IPS DF 6.9 (cell line): ENCODE measurements around the gene IRX3.
"Not testable (repeated sequence)": the region's sequence is repeated elsewhere in the genome, so short reads cannot be mapped to it uniquely, and the experiment has no call there.

Source experiments
- DNase-seq: peaks from one replicate; pipeline ENCODE4 v3.0.0-alpha.2; 2013; ENCODE audit warnings: low read depth, low spot score
- H3K27ac ChIP-seq: one replicate; pipeline ENCODE4 v1.5.1; 2013; ENCODE audit warnings: low read length, control low read depth
- H3K27me3 ChIP-seq: 2 replicates; pipeline ENCODE4 v1.6.1; 2013; ENCODE audit warnings: mild to moderate bottlenecking, low read length; ENCODE audit not compliant: control insufficient read depth, insufficient read depth
- H3K36me3 ChIP-seq: 2 replicates; pipeline ENCODE4 v1.6.1; 2013; ENCODE audit warnings: low read length; ENCODE audit not compliant: control insufficient read depth, insufficient read depth
- H3K4me1 ChIP-seq: 2 replicates; pipeline ENCODE4 v1.6.1; 2013; ENCODE audit warnings: low read length; ENCODE audit not compliant: control insufficient read depth, insufficient read depth
- H3K4me3 ChIP-seq: 2 replicates; pipeline ENCODE4 v1.5.1; 2013; ENCODE audit warnings: mild to moderate bottlenecking, low read length
- H3K9me3 ChIP-seq: 2 replicates; pipeline ENCODE4 v1.6.1; 2013; ENCODE audit warnings: low read length, inconsistent platforms; ENCODE audit not compliant: control insufficient read depth, insufficient read depth
- WGBS: extraction: QIAGEN DNeasy Blood & Tissue Kit; methylation state at CpG from one replicate; pipeline ENCODE4 v1.1.7; 2013; ENCODE audit warnings: mixed read lengths, missing lambda C conversion rate; ENCODE audit not compliant: insufficient read length, insufficient coverage; 5-methylcytosine and 5-hydroxymethylcytosine counted together

The IRX3 gene

DNA sequence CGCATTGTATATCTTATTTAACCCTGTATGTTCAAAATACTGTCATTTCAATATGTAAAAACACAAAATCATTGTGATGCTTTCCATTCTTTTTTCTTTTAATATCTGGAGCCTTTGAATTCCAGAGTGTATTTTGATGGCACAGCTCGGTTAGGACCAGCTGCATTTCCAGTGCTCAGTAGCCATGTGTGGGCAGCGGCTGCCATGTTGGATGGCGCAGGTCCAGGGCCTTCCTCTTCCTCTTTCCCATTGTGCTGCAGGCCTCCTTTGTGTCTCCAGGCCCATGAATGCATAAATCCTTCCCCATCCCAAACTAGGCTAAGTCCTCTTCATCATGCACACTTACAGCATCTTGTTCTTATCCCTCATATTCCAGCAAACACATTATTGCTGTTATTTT, 13.0 kb downstream of the IRX3 start:
- WGBS: no CpG with 5 or more reads among the region's 4 CpGs
- Histone ChIP-seq H3K4me3 (no peak overlapping the region), H3K36me3 (no peaks in the 10 kb centered on the region), H3K4me1 (no peaks in the 10 kb centered on the region), H3K27me3 (no peaks in the 10 kb centered on the region), H3K27ac (no peak overlapping the region), H3K9me3 (no peaks in the 10 kb centered on the region)
- no peak for DNase-seq

- Histone ChIP-seq H3K9me3 (no peaks in the 10 kb centered on the region), H3K27me3 (no peaks in the 10 kb centered on the region), H3K4me1 (no peaks in the 10 kb centered on the region), H3K36me3 (no peaks in the 10 kb centered on the region), H3K4me3 (no peak overlapping the region), H3K27ac (no peak overlapping the region)
- DNase-seq: no peak
- WGBS: no CpG with 5 or more reads among the region's 3 CpGs
Observed at GRCh38 chr16:54270711-54271110, 15.9 kb downstream of the IRX3 start.

DNA sequence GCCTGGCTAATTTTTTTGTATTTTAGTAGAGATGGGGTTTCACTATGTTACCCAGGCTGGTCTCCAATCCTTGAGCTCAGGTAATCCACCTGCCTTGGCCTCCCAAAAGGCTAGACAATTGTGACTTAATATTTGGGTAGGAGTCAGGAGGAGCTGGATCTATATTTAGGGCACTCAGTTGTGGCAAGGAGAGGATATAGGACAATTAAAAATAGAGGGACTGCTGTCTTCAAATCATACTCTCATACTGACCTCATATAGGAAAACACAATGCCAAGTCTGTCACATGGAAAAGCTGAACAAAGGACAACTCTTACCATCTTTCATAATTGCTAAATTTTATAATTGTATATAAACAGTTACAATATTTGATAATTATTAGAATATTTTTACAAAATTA, 17.1 kb downstream of the IRX3 start:
- Histone ChIP-seq H3K4me3 (no peak overlapping the region), H3K4me1 (no peaks in the 10 kb centered on the region), H3K27ac (no peak overlapping the region), H3K9me3 (no peaks in the 10 kb centered on the region), H3K36me3 (no peaks in the 10 kb centered on the region), H3K27me3 (no peaks in the 10 kb centered on the region)
- no peak for DNase-seq

DNA sequence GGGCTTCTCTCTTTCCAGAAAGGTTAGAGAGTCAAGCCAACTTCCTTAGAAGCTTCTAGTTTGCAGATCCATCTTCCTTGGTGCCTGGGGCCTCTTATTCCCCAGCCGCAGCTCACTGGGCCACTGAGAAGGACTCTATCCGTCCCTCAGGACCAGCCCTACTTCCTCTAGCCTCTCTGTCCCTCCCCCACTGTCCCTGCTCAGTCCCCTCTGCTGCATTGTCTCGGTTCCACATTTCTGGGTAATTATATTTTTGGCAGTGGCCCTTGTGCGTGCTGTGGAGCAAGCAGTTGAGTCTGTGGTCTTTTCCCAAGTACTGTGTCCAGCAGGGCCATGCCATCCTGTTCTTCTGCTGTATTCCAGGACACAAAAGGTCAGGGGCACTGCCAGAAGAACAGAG, 17.8 kb downstream of the IRX3 start:
- DNase-seq: no peak
- no peak overlapping the region for H3K4me3 ChIP-seq
- H3K27ac ChIP-seq: no peak overlapping the region
- no peaks in the 10 kb centered on the region for H3K36me3 ChIP-seq
- no peaks in the 10 kb centered on the region for H3K4me1 ChIP-seq
- WGBS: no CpG with 5 or more reads among the region's 4 CpGs
- H3K9me3 ChIP-seq: no peaks in the 10 kb centered on the region
- H3K27me3 ChIP-seq: no peaks in the 10 kb centered on the region

- Histone ChIP-seq H3K27me3 (no peaks in the 10 kb centered on the region), H3K4me3 (no peak overlapping the region), H3K36me3 (no peaks in the 10 kb centered on the region), H3K27ac (no peak overlapping the region), H3K4me1 (no peaks in the 10 kb centered on the region), H3K9me3 (no peaks in the 10 kb centered on the region)
- no CpG with 5 or more reads among the region's 7 CpGs for WGBS
- DNase-seq: no peak
Observed at GRCh38 chr16:54268340-54268739, 18.2 kb downstream of the IRX3 start.

GRCh38 chr16:54266363-54266955, 20.1 kb downstream of the IRX3 start:
- H3K4me3 ChIP-seq: no peak overlapping the region
- H3K27me3 ChIP-seq: no peaks in the 10 kb centered on the region
- no CpG with 5 or more reads among the region's 4 CpGs for WGBS
- H3K9me3 ChIP-seq: no peaks in the 10 kb centered on the region
- no peaks in the 10 kb centered on the region for H3K4me1 ChIP-seq
- DNase-seq: no peak
- no peak overlapping the region for H3K27ac ChIP-seq
- no peaks in the 10 kb centered on the region for H3K36me3 ChIP-seq

DNA sequence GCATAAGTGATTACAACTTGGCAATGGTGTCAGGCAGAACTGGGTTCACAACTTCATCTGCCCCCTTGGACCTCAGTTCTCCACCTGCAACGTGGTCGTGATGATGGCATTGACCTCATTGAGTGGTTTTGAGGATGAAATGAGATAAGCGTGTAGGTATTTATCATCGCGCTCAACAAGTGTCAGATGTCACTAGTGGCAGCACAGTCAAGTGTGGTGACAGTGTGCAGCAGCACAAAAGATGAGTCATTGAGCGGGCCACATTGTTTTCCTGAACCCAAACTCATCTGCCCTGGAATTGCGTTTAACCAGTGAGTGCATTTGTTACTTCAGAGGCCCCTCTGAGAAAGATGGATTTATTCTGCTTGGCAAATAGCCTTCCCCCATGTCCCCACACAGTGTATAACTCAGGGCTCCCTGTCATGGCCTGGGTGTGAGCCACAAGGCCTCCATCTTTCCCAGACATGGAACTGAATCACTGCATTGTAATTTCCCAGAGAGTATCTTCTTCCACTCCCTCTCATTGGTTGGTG, 20.9 kb downstream of the IRX3 start:
- DNase-seq: no peak
- Histone ChIP-seq H3K36me3 (no peaks in the 10 kb centered on the region), H3K4me3 (no peak overlapping the region), H3K4me1 (no peaks in the 10 kb centered on the region), H3K27me3 (no peaks in the 10 kb centered on the region), H3K27ac (no peak overlapping the region), H3K9me3 (no peaks in the 10 kb centered on the region)
- no CpG with 5 or more reads among the region's 7 CpGs for WGBS

GRCh38 chr16:54253118-54253517, 33.5 kb downstream of the IRX3 start:
- no peaks in the 10 kb centered on the region for H3K4me1 ChIP-seq
- no peak for DNase-seq
- no peaks in the 10 kb centered on the region for H3K27me3 ChIP-seq
- no CpG with 5 or more reads among the region's 7 CpGs for WGBS
- no peaks in the 10 kb centered on the region for H3K36me3 ChIP-seq
- H3K9me3 ChIP-seq: no peaks in the 10 kb centered on the region
- H3K27ac ChIP-seq: no peak overlapping the region
- no peak overlapping the region for H3K4me3 ChIP-seq

DNA sequence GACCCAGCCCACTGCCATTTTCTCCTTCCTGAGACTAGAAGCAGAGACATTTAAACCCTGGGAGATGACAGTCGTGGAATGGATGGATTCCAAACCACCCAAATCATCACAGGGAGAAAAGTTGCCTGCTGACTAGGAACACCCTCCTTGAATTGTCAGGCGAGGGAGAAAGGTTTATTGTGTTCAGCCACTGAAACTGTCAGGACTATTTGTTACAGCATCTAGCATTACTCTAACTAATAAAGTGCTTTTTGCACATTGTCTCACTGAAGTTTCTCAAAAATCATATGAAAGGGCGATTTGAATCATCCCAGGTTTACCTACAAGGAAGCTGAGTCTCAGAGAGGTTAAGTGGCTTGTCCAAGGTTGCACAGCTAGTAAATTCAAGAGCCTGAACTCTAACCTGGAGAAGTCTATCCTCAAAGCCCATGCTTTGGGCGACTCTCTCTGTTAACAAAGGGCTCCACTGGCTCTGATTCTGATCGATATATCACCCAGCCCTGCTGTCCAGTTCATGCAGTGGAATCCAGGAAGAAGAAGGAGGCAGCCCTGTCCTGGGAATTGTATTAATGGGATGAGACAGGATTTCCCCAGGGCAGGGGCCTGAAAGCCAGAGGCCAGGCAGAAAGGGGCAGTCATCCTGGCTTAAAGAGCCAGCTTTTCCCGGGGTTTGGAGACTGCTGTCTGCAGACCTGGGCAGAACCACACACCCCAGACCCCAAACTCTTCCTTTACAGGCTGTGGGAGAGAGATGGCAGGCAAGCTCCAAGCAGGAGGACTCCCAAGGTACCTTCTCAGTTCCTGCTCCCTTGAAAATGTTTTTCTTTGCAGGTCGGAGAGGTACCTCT, 37.5 kb downstream of the IRX3 start:
- DNase-seq: no peak
- Histone ChIP-seq H3K9me3 (no peaks in the 10 kb centered on the region), H3K27me3 (no peaks in the 10 kb centered on the region), H3K27ac (no peak overlapping the region), H3K36me3 (no peaks in the 10 kb centered on the region), H3K4me1 (no peaks in the 10 kb centered on the region; the same call in 1 of the 2 replicates), H3K4me3 (no peak overlapping the region)
- no CpG with 5 or more reads among the region's 7 CpGs for WGBS

DNA sequence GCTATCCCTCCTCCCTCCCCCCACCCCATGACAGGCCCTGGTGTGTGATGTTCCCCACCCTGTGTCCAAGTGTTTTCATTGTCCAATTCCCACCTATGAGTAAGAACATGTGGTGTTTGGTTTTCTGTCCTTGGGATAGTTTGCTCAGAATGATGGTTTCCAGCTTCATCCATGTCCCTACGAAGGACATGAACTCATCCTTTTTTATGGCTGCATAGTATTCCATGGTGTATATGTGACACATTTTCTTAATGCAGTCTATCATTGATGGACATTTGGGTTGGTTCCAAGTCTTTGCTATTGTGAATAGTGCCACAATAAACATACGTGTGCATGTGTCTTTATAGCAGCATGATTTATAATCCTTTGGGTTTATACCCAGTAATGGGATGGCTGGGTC, 38.9 kb downstream of the IRX3 start:
- H3K27ac ChIP-seq, H3K4me3 ChIP-seq, H3K36me3 ChIP-seq, H3K4me1 ChIP-seq, DNase-seq, H3K27me3 ChIP-seq, H3K9me3 ChIP-seq: not testable (repeated sequence)
- no CpG with 5 or more reads among the region's 2 CpGs for WGBS

DNA sequence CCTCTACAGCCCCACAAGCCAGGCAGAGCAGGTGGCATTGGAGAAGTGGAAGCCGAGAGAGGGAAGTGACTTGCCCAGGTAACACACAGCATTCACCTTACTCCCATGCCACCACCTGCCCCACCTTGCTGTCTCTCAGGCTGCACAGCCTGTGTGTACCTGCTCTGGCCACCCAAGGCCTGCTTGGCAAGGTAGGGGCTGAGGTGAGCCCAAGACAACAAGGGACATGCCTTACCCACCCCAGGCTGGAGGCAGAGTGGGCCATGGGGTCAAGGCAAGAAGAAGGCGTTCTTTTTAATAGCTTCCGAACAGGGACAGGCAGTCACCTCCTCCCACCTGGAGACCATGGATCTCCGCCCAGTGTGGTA, 40.1 kb downstream of the IRX3 start:
- H3K36me3 ChIP-seq: no peaks in the 10 kb centered on the region
- no peaks in the 10 kb centered on the region for H3K27me3 ChIP-seq
- no peak overlapping the region for H3K27ac ChIP-seq
- no peaks in the 10 kb centered on the region for H3K9me3 ChIP-seq
- H3K4me1 ChIP-seq: no peaks in the 10 kb centered on the region; the same call in none of the 2 replicates
- no peak for DNase-seq
- no CpG with 5 or more reads among the region's 4 CpGs for WGBS
- H3K4me3 ChIP-seq: no peak overlapping the region
